HEK293 (cell line): ENCODE results near the gene DSG3.

Experiments
- CTCF ChIA-PET: fragments of 350-600 bp; formaldehyde crosslinking; extraction: SDS; loops from one replicate; lab custom pipeline; 2021; ENCODE audit warnings: antibody characterized with exemption; lab: Yijun Ruan, JAX
- POLR2A ChIA-PET: fragments of 300-600 bp; formaldehyde crosslinking; extraction: SDS; loops from one replicate; lab custom pipeline; 2020; ENCODE audit warnings: antibody characterized with exemption, inconsistent platforms; lab: Yijun Ruan, JAX
- H3K27ac ChIP-seq: fragments of 200-500 bp; sonication (Bioruptor generic); 2 replicates; pipeline ENCODE4 v1.5.1; 2014; ENCODE audit warnings: low read depth, low read length, control low read depth, inconsistent platforms; ENCODE audit errors: extremely low read depth
- H3K36me3 ChIP-seq, 2 experiments: fragments of 200-500 bp in 1 of 2; sonication (Bioruptor generic) in 1 of 2; 1 replicate in 1 of 2; 2 replicates in 1 of 2; pipeline ENCODE4 v1.5.1; 2014 to 2017; ENCODE audit warnings: inconsistent platforms in 2 of 2, low read length in 2 of 2; ENCODE audit not compliant: control insufficient read depth in 2 of 2, insufficient read depth in 1 of 2
- H3K4me1 ChIP-seq: fragments of 200-500 bp; sonication (Bioruptor generic); 2 replicates; pipeline ENCODE4 v1.5.1; 2014; ENCODE audit warnings: mild to moderate bottlenecking, low read length, inconsistent platforms; ENCODE audit not compliant: control insufficient read depth, insufficient read depth
- H3K4me3 ChIP-seq: 2 replicates; pipeline ENCODE4 v1.5.1; 2011; ENCODE audit warnings: low read depth, mild to moderate bottlenecking, control low read depth, low read length, moderate library complexity
- H3K9me3 ChIP-seq: fragments of 200-500 bp; sonication (Bioruptor generic); 2 replicates; pipeline ENCODE4 v1.5.1; 2014; ENCODE audit warnings: low read depth, low read length, inconsistent platforms; ENCODE audit not compliant: control insufficient read depth, insufficient read depth
- FEZF1 ChIP-seq: fragments of 450-650 bp; formaldehyde crosslinking; IDR thresholded peaks from 2 replicates; pipeline ENCODE4 v1.5.1; 2016; ENCODE audit warnings: missing biosample characterization, missing genetic modification characterization
- OSR2 ChIP-seq: fragments of 450-650 bp; formaldehyde crosslinking; IDR thresholded peaks from 2 replicates; pipeline ENCODE4 v1.5.1; 2016; ENCODE audit warnings: missing biosample characterization, missing genetic modification characterization
- TCF7L2 ChIP-seq: IDR thresholded peaks from 2 replicates; pipeline ENCODE4 v1.6.1; 2011; ENCODE audit warnings: low read depth, mild to moderate bottlenecking, inconsistent platforms, low read length, moderate library complexity, borderline replicate concordance
- YY2 ChIP-seq: fragments of 450-650 bp; formaldehyde crosslinking; IDR thresholded peaks from 2 replicates; pipeline ENCODE4 v1.5.1; 2016; ENCODE audit warnings: missing biosample characterization, missing genetic modification characterization
- ZNF10 ChIP-seq: fragments of 450-650 bp; formaldehyde crosslinking; IDR thresholded peaks from 2 replicates; pipeline ENCODE4 v1.5.1; 2017; ENCODE audit warnings: missing biosample characterization, missing genetic modification characterization
- ZNF214 ChIP-seq: fragments of 450-650 bp; formaldehyde crosslinking; IDR thresholded peaks from 2 replicates; pipeline ENCODE4 v1.5.1; 2017; ENCODE audit warnings: missing biosample characterization, mild to moderate bottlenecking, missing genetic modification characterization, borderline replicate concordance
- ZNF311 ChIP-seq: fragments of 450-650 bp; formaldehyde crosslinking; IDR thresholded peaks from 2 replicates; pipeline ENCODE4 v1.5.1; 2017; ENCODE audit warnings: missing biosample characterization, missing genetic modification characterization, borderline replicate concordance
- ZNF335 ChIP-seq: fragments of 450-650 bp; formaldehyde crosslinking; conservative IDR thresholded peaks from 2 replicates; pipeline ENCODE4 v1.5.1; 2016; ENCODE audit warnings: missing biosample characterization, missing genetic modification characterization
- ZNF510 ChIP-seq: fragments of 450-650 bp; formaldehyde crosslinking; IDR thresholded peaks from 2 replicates; pipeline ENCODE4 v1.5.1; 2018; ENCODE audit warnings: mild to moderate bottlenecking, missing genetic modification characterization, missing biosample characterization; ENCODE audit not compliant: insufficient replicate concordance
- ZNF785 ChIP-seq: fragments of 450-650 bp; formaldehyde crosslinking; IDR thresholded peaks from 2 replicates; pipeline ENCODE4 v1.5.1; 2016; ENCODE audit warnings: missing biosample characterization, missing genetic modification characterization
- TF ChIP-seq, protein P1 (sequence below): fragments of 450-650 bp; formaldehyde crosslinking; IDR thresholded peaks from 2 replicates; pipeline ENCODE4 v1.5.1; 2016; ENCODE audit warnings: missing biosample characterization, missing genetic modification characterization
- TF ChIP-seq, protein P2 (sequence below): fragments of 450-650 bp; formaldehyde crosslinking; IDR thresholded peaks from 2 replicates; pipeline ENCODE4 v1.5.1; 2017; ENCODE audit warnings: missing biosample characterization, missing genetic modification characterization

The DSG3 gene

DNA sequence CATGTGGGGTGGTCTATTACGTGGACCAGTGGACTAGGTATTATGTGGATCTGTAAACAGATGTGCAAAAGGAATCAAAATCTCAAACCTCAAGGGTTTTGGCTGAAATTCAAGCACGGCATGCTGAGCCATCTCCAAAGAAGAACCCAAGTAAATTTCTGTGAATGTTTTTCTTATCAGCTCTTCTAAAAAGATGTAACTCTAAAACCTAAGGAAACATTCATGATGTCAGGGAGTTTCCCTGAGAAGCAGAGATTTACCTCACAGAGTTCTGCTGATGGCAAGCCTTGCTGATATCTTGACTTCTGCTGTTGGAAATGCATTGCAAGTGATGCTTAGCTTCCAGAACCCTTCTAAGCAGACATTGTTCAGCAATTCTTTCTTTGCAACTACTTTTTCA is 49.4 kb upstream of the DSG3 start (continued):
- no peak for TF ChIP-seq YY2 (tag by site-specific recombination)
- TF ChIP-seq, protein P1, sequence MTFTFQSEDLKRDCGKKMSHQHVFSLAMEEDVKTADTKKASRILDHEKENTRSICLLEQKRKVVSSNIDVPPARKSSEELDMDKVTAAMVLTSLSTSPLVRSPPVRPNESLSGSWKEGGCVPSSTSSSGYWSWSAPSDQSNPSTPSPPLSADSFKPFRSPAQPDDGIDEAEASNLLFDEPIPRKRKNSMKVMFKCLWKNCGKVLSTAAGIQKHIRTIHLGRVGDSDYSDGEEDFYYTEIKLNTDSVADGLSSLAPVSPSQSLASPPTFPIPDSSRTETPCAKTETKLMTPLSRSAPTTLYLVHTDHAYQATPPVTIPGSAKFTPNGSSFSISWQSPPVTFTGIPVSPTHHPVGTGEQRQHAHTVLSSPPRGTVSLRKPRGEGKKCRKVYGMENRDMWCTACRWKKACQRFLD, result no peak

DNA sequence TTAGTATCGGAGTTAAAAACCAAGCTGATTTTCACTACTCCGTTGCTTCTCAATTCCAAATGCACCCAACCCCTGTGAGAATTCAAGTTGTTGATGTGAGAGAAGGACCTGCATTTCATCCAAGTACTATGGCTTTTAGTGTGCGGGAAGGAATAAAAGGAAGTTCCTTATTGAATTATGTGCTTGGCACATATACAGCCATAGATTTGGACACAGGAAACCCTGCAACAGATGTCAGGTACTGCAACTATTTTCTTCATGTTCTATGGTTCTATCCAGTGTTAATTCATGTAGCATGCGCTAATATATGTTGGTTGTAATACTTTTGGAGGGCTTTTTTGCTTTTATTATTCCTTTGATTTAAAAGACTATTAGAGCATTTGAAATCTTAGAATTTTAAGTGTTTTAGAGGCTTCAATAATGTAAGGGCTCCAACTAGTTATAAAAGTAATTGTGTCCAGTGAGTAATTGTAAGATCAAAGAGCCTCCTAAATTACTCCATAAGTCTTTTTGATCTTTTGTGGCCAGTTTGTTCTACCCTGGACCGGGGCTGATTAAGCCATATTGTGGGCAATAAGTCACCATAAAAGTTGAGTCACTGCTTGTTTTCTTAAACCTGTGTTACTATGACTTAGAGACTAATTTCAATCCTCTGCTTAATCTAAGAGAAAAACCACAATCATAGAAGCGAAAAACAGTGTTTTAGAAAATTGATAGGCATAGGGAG is 48.1 kb upstream of the DSG3 start:
- Histone ChIP-seq H3K9me3 (no peaks in the 10 kb centered on the region), H3K27ac (no peak overlapping the region), H3K4me1 (no peaks in the 10 kb centered on the region), H3K4me3 (no peak overlapping the region), H3K36me3 (no peaks in the 10 kb centered on the region)
- TF ChIP-seq, protein P2, sequence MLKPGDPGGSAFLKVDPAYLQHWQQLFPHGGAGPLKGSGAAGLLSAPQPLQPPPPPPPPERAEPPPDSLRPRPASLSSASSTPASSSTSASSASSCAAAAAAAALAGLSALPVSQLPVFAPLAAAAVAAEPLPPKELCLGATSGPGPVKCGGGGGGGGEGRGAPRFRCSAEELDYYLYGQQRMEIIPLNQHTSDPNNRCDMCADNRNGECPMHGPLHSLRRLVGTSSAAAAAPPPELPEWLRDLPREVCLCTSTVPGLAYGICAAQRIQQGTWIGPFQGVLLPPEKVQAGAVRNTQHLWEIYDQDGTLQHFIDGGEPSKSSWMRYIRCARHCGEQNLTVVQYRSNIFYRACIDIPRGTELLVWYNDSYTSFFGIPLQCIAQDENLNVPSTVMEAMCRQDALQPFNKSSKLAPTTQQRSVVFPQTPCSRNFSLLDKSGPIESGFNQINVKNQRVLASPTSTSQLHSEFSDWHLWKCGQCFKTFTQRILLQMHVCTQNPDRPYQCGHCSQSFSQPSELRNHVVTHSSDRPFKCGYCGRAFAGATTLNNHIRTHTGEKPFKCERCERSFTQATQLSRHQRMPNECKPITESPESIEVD (tag by site-specific recombination), result peak; percentile 56
- TF ChIP-seq FEZF1 (peak; percentile 49; the same call in 1 of the 2 replicates), ZNF785 (tag by site-specific recombination) (no peak), ZNF510 (no peak), OSR2 (tag by site-specific recombination) (peak; percentile 14; the same call in 1 of the 2 replicates), YY2 (tag by site-specific recombination) (no peak), TCF7L2 (peak; percentile 93)
- ChIA-PET POLR2A (interaction anchor here (0.6 kb wide), 1 partner anchor 104 kb away, joined by 4 read pairs; no protein-coding TSS in a partner anchor), CTCF (interaction anchor here (0.7 to 1.4 kb wide), 2 partner anchors 11 to 633 kb away, joined by 3 to 4 read pairs; no protein-coding TSS in a partner anchor)

DNA sequence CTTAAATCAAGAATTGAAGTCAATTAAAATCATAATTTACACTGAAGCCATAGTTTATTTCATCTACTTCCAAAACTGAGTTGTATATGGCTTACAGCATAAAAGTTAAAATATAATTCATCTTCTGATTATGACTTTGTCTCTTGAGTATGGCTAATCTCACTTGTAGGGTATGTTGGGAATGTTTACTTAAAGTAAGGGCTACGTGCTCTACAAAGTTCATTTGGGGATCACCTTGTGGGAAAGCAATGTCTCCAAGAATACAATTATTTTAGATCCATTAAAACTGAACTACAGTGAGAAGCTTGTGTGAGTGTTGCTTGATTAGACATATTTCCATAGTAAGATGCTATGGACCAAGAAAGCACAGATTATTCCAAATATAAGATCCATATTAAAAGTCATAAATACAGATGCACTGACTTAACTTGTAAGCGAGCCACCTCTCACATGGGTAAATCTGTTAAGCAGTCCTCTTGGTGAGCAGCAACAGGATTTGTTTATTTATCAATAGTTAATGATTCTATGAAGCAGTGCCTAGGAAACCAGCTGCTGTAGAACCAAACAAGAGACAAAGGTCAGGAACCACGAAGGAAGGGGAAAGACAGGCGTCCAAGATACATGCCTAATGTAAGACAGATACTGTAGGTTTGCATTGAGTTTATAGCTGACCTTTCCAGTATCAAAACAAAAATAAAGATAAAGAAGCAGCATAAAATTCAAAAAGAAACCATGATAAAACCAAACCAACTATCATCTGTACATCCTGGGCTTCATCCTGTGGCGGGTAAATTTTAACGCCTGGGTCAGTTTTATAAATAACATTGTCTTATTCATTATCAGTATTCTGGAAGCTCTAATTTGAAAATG is 46.1 kb upstream of the DSG3 start:
- no peak overlapping the region for H3K4me3 ChIP-seq
- no peaks in the 10 kb centered on the region for H3K9me3 ChIP-seq
- ChIA-PET CTCF (interaction anchor here (0.5 to 2.3 kb wide), 2 partner anchors 23 to 140 kb away, joined by 3 to 6 read pairs; no protein-coding TSS in a partner anchor), POLR2A (interaction anchor here (1.1 kb wide), 1 partner anchor 41 kb away, joined by 3 read pairs; no protein-coding TSS in a partner anchor)
- TF ChIP-seq ZNF311 (no peak), ZNF335 (tag by site-specific recombination) (peak; percentile 35; the same call in 1 of the 2 replicates)
- no peak overlapping the region for H3K27ac ChIP-seq
- H3K4me1 ChIP-seq, result no peaks in the 10 kb centered on the region
- no peaks in the 10 kb centered on the region for H3K36me3 ChIP-seq

DNA sequence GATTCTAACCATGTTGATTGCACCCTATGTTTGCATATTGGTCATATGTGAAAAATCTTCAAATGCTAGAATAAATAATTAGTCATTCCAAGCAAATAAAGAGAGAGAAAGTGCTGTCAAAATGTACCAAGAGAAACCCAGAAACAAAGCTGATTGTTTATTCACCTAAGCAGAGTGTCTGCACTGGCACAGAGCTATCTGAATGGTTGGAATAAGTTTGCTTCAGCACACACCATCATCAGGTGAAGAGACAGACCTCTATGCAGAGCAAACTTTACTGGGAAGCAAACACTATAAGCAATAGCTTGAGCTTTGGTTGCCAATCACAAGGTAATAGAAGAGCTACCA is 45.5 kb upstream of the DSG3 start:
- no peaks in the 10 kb centered on the region for H3K9me3 ChIP-seq
- TF ChIP-seq ZNF214 (tag by site-specific recombination) (no peak), ZNF10 (peak; percentile 84), YY2 (tag by site-specific recombination) (no peak)
- CTCF ChIA-PET, result interaction anchor here (0.5 to 2.3 kb wide), 3 partner anchors 22 to 302 kb away, joined by 3 to 6 read pairs (median 3); no protein-coding TSS in a partner anchor
- no peaks in the 10 kb centered on the region for H3K4me1 ChIP-seq
- H3K36me3 ChIP-seq, result no peaks in the 10 kb centered on the region
- POLR2A ChIA-PET, result interaction anchor here (1.1 kb wide), 1 partner anchor 42 kb away, joined by 3 read pairs; no protein-coding TSS in a partner anchor
- H3K27ac ChIP-seq, result no peak overlapping the region
- H3K4me3 ChIP-seq, result no peak overlapping the region
